ENCODE data around the gene TRIM22. TPM values are rescaled to one million over a fixed set of nuclear protein-coding genes. Genes with fewer than 3 reads are reported as not detected.
"Not testable (repeated sequence)": the region's sequence is repeated elsewhere in the genome, so short reads cannot be mapped to it uniquely, and the experiment has no call there.

TRIM22 gene
- total RNA-seq, 2 experiments from 2014 or later = 228 to 242 TPM

- H3K27ac Mint-ChIP-seq = no peak overlapping the region
- peaks cover 43% of the 10 kb centered on the region for H3K36me3 Mint-ChIP-seq (ENCODE audit: low read depth)
- POLR2A ChIA-PET = no interaction called here
- ATAC-seq (no peak), DNase-seq (no peak)
- no peaks in the 10 kb centered on the region for H3K27me3 Mint-ChIP-seq (ENCODE audit: low read depth)
- peaks cover 5% of the 10 kb centered on the region for H3K9me3 Mint-ChIP-seq (ENCODE audit: insufficient read depth)
- H3K4me1 Mint-ChIP-seq (ENCODE audit: low read depth) = peaks cover 17% of the 10 kb centered on the region
- H3K4me3 Mint-ChIP-seq = no peak overlapping the region
- CTCF ChIA-PET = no interaction called here
These were observed 15.2 kb upstream of the TRIM22 start for GRCh38 chr11:5674391-5674790.

- no peak for DNase-seq
- Mint-ChIP-seq H3K9me3 (ENCODE audit: insufficient read depth) (peaks cover 5% of the 10 kb centered on the region), H3K27ac (no peak overlapping the region), H3K36me3 (ENCODE audit: low read depth) (peaks cover 58% of the 10 kb centered on the region), H3K4me3 (no peak overlapping the region), H3K4me1 (ENCODE audit: low read depth) (peaks cover 40% of the 10 kb centered on the region), H3K27me3 (ENCODE audit: low read depth) (no peaks in the 10 kb centered on the region)
- POLR2A ChIA-PET = interaction anchor here (2.5 kb wide), 1 partner anchor 10 kb away, joined by 15 read pairs; the partner anchor contains the start of gene TRIM22
- CTCF ChIA-PET = interaction anchor here (0.9 kb wide), 1 partner anchor 18 kb away, joined by 3 read pairs; no protein-coding TSS in a partner anchor
- ATAC-seq = no peak
These were observed 9.8 kb upstream of the TRIM22 start for GRCh38 chr11:5679811-5680210.

- POLR2A ChIA-PET = interaction anchor here (1.1 to 3.2 kb wide), 4 partner anchors 11 to 58 kb away, joined by 5 to 24 read pairs (median 7); partner anchors contain the start of gene TRIM34
- not testable (repeated sequence) for H3K4me3 Mint-ChIP-seq; ATAC-seq; H3K27ac Mint-ChIP-seq; DNase-seq; H3K9me3 Mint-ChIP-seq (ENCODE audit: insufficient read depth); H3K27me3 Mint-ChIP-seq (ENCODE audit: low read depth)
- Mint-ChIP-seq H3K4me1 (ENCODE audit: low read depth) (peaks cover 54% of the 10 kb centered on the region), H3K36me3 (ENCODE audit: low read depth) (peaks cover 42% of the 10 kb centered on the region)
- CTCF ChIA-PET = interaction anchor here (2.3 to 2.9 kb wide), 2 partner anchors 11 to 82 kb away, joined by 6 to 13 read pairs; no protein-coding TSS in a partner anchor
These were observed 6.6 kb upstream of the TRIM22 start for GRCh38 chr11:5682890-5683441.

GRCh38 chr11:5683620-5684019 lies 6.0 kb upstream of the TRIM22 start:
- not testable (repeated sequence) for H3K27me3 Mint-ChIP-seq (ENCODE audit: low read depth); H3K9me3 Mint-ChIP-seq (ENCODE audit: insufficient read depth); ATAC-seq
- POLR2A ChIA-PET = interaction anchor here (1.1 to 3.2 kb wide), 5 partner anchors 10 to 721 kb away, joined by 3 to 24 read pairs (median 6); partner anchors contain the start of gene TRIM34
- H3K4me1 Mint-ChIP-seq (ENCODE audit: low read depth) = peaks cover 53% of the 10 kb centered on the region
- DNase-seq = peak; percentile 51
- peak overlapping the region; percentile 96 for H3K27ac Mint-ChIP-seq
- H3K4me3 Mint-ChIP-seq = peak overlapping the region; percentile 97
- CTCF ChIA-PET = interaction anchor here (1.1 to 2.9 kb wide), 5 partner anchors 10 to 83 kb away, joined by 3 to 13 read pairs (median 6); no protein-coding TSS in a partner anchor
- H3K36me3 Mint-ChIP-seq (ENCODE audit: low read depth) = peaks cover 35% of the 10 kb centered on the region

- ChIA-PET CTCF (interaction anchor here (1.0 to 2.9 kb wide), 15 partner anchors 9 to 207 kb away, joined by 3 to 13 read pairs (median 6); partner anchors contain the start of gene TRIM34), POLR2A (interaction anchor here (0.6 to 3.2 kb wide), 8 partner anchors 9 to 720 kb away, joined by 3 to 24 read pairs (median 4); partner anchors contain the start of gene TRIM34)
- Mint-ChIP-seq H3K9me3 (ENCODE audit: insufficient read depth) (no peaks in the 10 kb centered on the region), H3K27me3 (ENCODE audit: low read depth) (no peaks in the 10 kb centered on the region), H3K4me1 (ENCODE audit: low read depth) (peaks cover 53% of the 10 kb centered on the region), H3K36me3 (ENCODE audit: low read depth) (peaks cover 30% of the 10 kb centered on the region), H3K4me3 (peak overlapping the region; percentile 97), H3K27ac (peak overlapping the region; percentile 96)
- peak; percentile 8 for ATAC-seq
- no peak for DNase-seq
These were observed 5.4 kb upstream of the TRIM22 start for GRCh38 chr11:5684036-5684645.

GRCh38 chr11:5684646-5685362 lies 4.8 kb upstream of the TRIM22 start, which contains the start of gene TRIM5:
TSS of gene TRIM5 (minus strand) at chr11:5685074. CDS start at chr11:5680177, 4,897 bp downstream.
- no peaks in the 10 kb centered on the region for H3K27me3 Mint-ChIP-seq (ENCODE audit: low read depth)
- peak within 1 kb of the TSS; percentile 97 for H3K4me3 Mint-ChIP-seq
- no peaks in the 10 kb centered on the region for H3K9me3 Mint-ChIP-seq (ENCODE audit: insufficient read depth)
- H3K4me1 Mint-ChIP-seq (ENCODE audit: low read depth) = peaks cover 51% of the 10 kb centered on the region
- ATAC-seq = peak; percentile 85
- peak within 1 kb of the TSS; percentile 96 for H3K27ac Mint-ChIP-seq
- POLR2A ChIA-PET = interaction anchor here (0.6 to 3.2 kb wide), 9 partner anchors 8 to 719 kb away, joined by 3 to 24 read pairs (median 3); partner anchors contain the start of gene TRIM34
- DNase-seq = peak; percentile 86
- CTCF ChIA-PET = interaction anchor here (1.0 to 2.9 kb wide), 17 partner anchors 9 to 206 kb away, joined by 3 to 13 read pairs (median 5); partner anchors contain the start of gene TRIM34
- H3K36me3 Mint-ChIP-seq (ENCODE audit: low read depth) = peaks cover 26% of the 10 kb centered on the region

- ChIA-PET CTCF (no interaction called here), POLR2A (no interaction called here)
- no peak for ATAC-seq
- Mint-ChIP-seq H3K9me3 (ENCODE audit: insufficient read depth) (no peaks in the 10 kb centered on the region), H3K4me3 (no peak overlapping the region), H3K27ac (no peak overlapping the region), H3K4me1 (ENCODE audit: low read depth) (peaks cover 43% of the 10 kb centered on the region), H3K27me3 (ENCODE audit: low read depth) (no peaks in the 10 kb centered on the region), H3K36me3 (ENCODE audit: low read depth) (peaks cover 29% of the 10 kb centered on the region)
- DNase-seq = no peak
These were observed 3.2 kb upstream of the TRIM22 start for GRCh38 chr11:5686426-5686825.

- ChIA-PET POLR2A (interaction anchor here (0.6 kb wide), 1 partner anchor 886 kb away, joined by 3 read pairs; no protein-coding TSS in a partner anchor), CTCF (interaction anchor here (0.6 to 3.0 kb wide), 3 partner anchors 64 to 123 kb away, joined by 3 to 9 read pairs (median 3); partner anchors contain the start of gene TRIM34)
- H3K27me3 Mint-ChIP-seq (ENCODE audit: low read depth) = no peaks in the 10 kb centered on the region
- H3K4me1 Mint-ChIP-seq (ENCODE audit: low read depth) = peaks cover 49% of the 10 kb centered on the region
- no peak overlapping the region for H3K4me3 Mint-ChIP-seq
- H3K27ac Mint-ChIP-seq = peak overlapping the region; percentile 83
- H3K9me3 Mint-ChIP-seq (ENCODE audit: insufficient read depth) = no peaks in the 10 kb centered on the region
- ATAC-seq (no peak), DNase-seq (no peak)
- H3K36me3 Mint-ChIP-seq (ENCODE audit: low read depth) = peaks cover 34% of the 10 kb centered on the region
These were observed 1.1 kb upstream of the TRIM22 start for GRCh38 chr11:5688482-5688881.

- POLR2A ChIA-PET = interaction anchor here (0.8 to 2.8 kb wide), 11 partner anchors 8 to 713 kb away, joined by 3 to 36 read pairs (median 7); partner anchors contain the start of gene TRIM34
- Mint-ChIP-seq H3K36me3 (ENCODE audit: low read depth) (peaks cover 44% of the 10 kb centered on the region), H3K27ac (peak overlapping the region; percentile 92), H3K4me1 (ENCODE audit: low read depth) (peaks cover 54% of the 10 kb centered on the region), H3K27me3 (ENCODE audit: low read depth) (no peaks in the 10 kb centered on the region), H3K4me3 (peak overlapping the region; percentile 87), H3K9me3 (ENCODE audit: insufficient read depth) (no peaks in the 10 kb centered on the region)
- no peak for ATAC-seq
- DNase-seq = no peak
- CTCF ChIA-PET = interaction anchor here (0.7 to 3.5 kb wide), 9 partner anchors 8 to 673 kb away, joined by 3 to 11 read pairs (median 4); partner anchors contain the start of gene TRIM34
These were observed 626 bp downstream of the TRIM22 start for GRCh38 chr11:5690216-5690615.

- ATAC-seq (no peak), DNase-seq (no peak)
- Mint-ChIP-seq H3K4me3 (peak overlapping the region; percentile 87), H3K27ac (peak overlapping the region; percentile 92), H3K4me1 (ENCODE audit: low read depth) (peaks cover 55% of the 10 kb centered on the region), H3K9me3 (ENCODE audit: insufficient read depth) (no peaks in the 10 kb centered on the region), H3K27me3 (ENCODE audit: low read depth) (no peaks in the 10 kb centered on the region), H3K36me3 (ENCODE audit: low read depth) (peaks cover 48% of the 10 kb centered on the region)
- ChIA-PET POLR2A (interaction anchor here (0.8 to 2.8 kb wide), 10 partner anchors 10 to 712 kb away, joined by 3 to 36 read pairs (median 7); partner anchors contain the start of gene TRIM34), CTCF (interaction anchor here (0.6 to 3.5 kb wide), 10 partner anchors 8 to 673 kb away, joined by 3 to 11 read pairs (median 4); partner anchors contain the start of gene TRIM34)
These were observed 1.1 kb downstream of the TRIM22 start for GRCh38 chr11:5690736-5691135.
